Smooth muscle cell (in vitro differentiated cells): ENCODE results near the gene SLC44A3. TPM values are rescaled to one million over a fixed set of nuclear protein-coding genes. Genes with fewer than 3 reads are reported as not detected.

Source experiments
- DNase-seq: peaks from one replicate; lab custom pipeline; 2025; ENCODE audit not compliant: unreplicated experiment; lab: John Stamatoyannopoulos, UW
- H2AFZ ChIP-seq: fragments of 200-600 bp; sonication (generic); 2 replicates; pipeline ENCODE4 v1.6.0; 2016; ENCODE audit warnings: antibody characterized with exemption, low read depth, mild to moderate bottlenecking
- H3F3A ChIP-seq: fragments of 200-600 bp; sonication (generic); 2 replicates; pipeline ENCODE4 v1.6.0; 2017; ENCODE audit warnings: antibody characterized with exemption, low read depth
- H3K27ac ChIP-seq: fragments of 200-600 bp; sonication (generic); 2 replicates; pipeline ENCODE4 v1.5.1; 2016; ENCODE audit warnings: low read depth, mild to moderate bottlenecking
- H3K27me3 ChIP-seq: fragments of 200-600 bp; sonication (generic); 2 replicates; pipeline ENCODE4 v1.6.1; 2016; ENCODE audit warnings: low read depth, mild to moderate bottlenecking
- H3K36me3 ChIP-seq: fragments of 200-600 bp; sonication (generic); 2 replicates; pipeline ENCODE4 v1.5.1; 2016; ENCODE audit warnings: low read depth
- H3K4me1 ChIP-seq: fragments of 200-600 bp; sonication (generic); 2 replicates; pipeline ENCODE4 v1.5.1; 2016; ENCODE audit warnings: low read depth
- H3K4me2 ChIP-seq: fragments of 200-600 bp; sonication (generic); 2 replicates; pipeline ENCODE4 v1.6.0; 2016; ENCODE audit warnings: mild to moderate bottlenecking
- H3K4me3 ChIP-seq: fragments of 200-600 bp; sonication (generic); 2 replicates; pipeline ENCODE4 v1.5.1; 2016; ENCODE audit warnings: mild to moderate bottlenecking
- H3K79me2 ChIP-seq: fragments of 200-600 bp; sonication (generic); 2 replicates; pipeline ENCODE4 v1.6.0; 2016; ENCODE audit warnings: low read depth, mild to moderate bottlenecking
- H3K9ac ChIP-seq: fragments of 200-600 bp; sonication (generic); 2 replicates; pipeline ENCODE4 v1.6.0; 2016; ENCODE audit warnings: low read depth
- H3K9me3 ChIP-seq: fragments of 200-600 bp; sonication (generic); replicated peaks from 2 replicates; pipeline ENCODE4 v1.5.1; 2016; ENCODE audit warnings: low read depth
- H4K20me1 ChIP-seq: fragments of 200-600 bp; sonication (generic); 2 replicates; pipeline ENCODE4 v1.6.0; 2016; ENCODE audit warnings: low read depth
- whole genome bisulfite sequencing: methylation state at CpG from one replicate; pipeline ENCODE4 v1.1.7; 2016; ENCODE audit warnings: low lambda C conversion rate; 5-methylcytosine and 5-hydroxymethylcytosine counted together
- polyA plus RNA-seq: library from polyadenylated mRNA; unstranded; fragments of >200 nt; fragmentation: Nextera tagmentation; extraction: Ambion mirVana; gene quantifications from 2 replicates; pipeline ENCODE4 v1.2.1, GENCODE V29; 2016
- total RNA-seq: library from RNA; depleted of rRNA; stranded (reverse); fragments of >200 nt; gene quantifications from 2 replicates; pipeline ENCODE4 v1.2.3, GENCODE V29; 2014
- TF ChIP-seq, protein P1 (sequence below): fragments of 200-600 bp; sonication (generic); IDR thresholded peaks from 2 replicates; pipeline ENCODE4 v1.5.1; 2017; ENCODE audit warnings: borderline replicate concordance, mild to moderate bottlenecking, antibody characterized with exemption; ENCODE audit not compliant: insufficient read depth, poor library complexity, severe bottlenecking

The SLC44A3 gene
- total and polyA plus RNA-seq, 2 experiments from 2014 or later = 3.2 to 10.0 TPM

DNA sequence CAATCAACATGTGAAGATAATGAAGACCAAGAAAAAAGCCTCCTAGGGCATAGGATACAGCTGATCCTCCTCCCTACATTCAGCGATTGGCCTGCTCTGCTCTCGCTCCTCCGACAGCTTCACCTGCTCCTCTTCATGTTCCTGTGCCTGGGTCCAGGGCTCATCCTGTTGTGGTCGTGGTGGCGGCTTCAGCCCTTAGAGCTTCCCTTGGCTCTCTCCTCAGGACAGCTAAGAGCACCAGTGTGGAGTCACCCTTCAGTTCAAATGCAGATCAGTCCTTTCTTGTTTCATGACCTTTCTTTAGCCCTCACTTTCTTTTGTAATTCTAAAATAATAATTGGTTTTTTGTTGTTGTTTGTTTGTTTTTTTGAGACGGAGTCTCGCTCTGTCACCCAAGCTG is 88.0 kb downstream of the SLC44A3 start:
- Histone ChIP-seq H3K4me2 (no peak overlapping the region), H3K27ac (peak overlapping the region; percentile 5), H4K20me1 (peaks cover 100% of the 10 kb centered on the region), H3K4me1 (peaks cover 20% of the 10 kb centered on the region), H3K4me3 (no peak overlapping the region), H3K79me2 (peaks cover 100% of the 10 kb centered on the region), H3K9ac (no peak overlapping the region), H3K27me3 (no peaks in the 10 kb centered on the region), H3K9me3 (no peaks in the 10 kb centered on the region), H2AFZ (no peak overlapping the region), H3K36me3 (peaks cover 3% of the 10 kb centered on the region), H3F3A (peaks cover 15% of the 10 kb centered on the region)
- DNase-seq = no peak
- TF ChIP-seq, protein P1, sequence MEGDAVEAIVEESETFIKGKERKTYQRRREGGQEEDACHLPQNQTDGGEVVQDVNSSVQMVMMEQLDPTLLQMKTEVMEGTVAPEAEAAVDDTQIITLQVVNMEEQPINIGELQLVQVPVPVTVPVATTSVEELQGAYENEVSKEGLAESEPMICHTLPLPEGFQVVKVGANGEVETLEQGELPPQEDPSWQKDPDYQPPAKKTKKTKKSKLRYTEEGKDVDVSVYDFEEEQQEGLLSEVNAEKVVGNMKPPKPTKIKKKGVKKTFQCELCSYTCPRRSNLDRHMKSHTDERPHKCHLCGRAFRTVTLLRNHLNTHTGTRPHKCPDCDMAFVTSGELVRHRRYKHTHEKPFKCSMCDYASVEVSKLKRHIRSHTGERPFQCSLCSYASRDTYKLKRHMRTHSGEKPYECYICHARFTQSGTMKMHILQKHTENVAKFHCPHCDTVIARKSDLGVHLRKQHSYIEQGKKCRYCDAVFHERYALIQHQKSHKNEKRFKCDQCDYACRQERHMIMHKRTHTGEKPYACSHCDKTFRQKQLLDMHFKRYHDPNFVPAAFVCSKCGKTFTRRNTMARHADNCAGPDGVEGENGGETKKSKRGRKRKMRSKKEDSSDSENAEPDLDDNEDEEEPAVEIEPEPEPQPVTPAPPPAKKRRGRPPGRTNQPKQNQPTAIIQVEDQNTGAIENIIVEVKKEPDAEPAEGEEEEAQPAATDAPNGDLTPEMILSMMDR = no peak
- 98% methylated on average over 7 of the region's 7 CpGs for WGBS

- Histone ChIP-seq H2AFZ (no peak overlapping the region), H3K4me1 (peaks cover 20% of the 10 kb centered on the region), H3K9ac (no peak overlapping the region), H3K27me3 (no peaks in the 10 kb centered on the region), H3K4me2 (no peak overlapping the region), H3K27ac (peak overlapping the region; percentile 3), H3K36me3 (peaks cover 3% of the 10 kb centered on the region), H3F3A (peaks cover 10% of the 10 kb centered on the region), H3K9me3 (no peaks in the 10 kb centered on the region), H3K79me2 (peaks cover 100% of the 10 kb centered on the region), H3K4me3 (no peak overlapping the region), H4K20me1 (peaks cover 100% of the 10 kb centered on the region)
- TF ChIP-seq, protein P1 = no peak
- 93% methylated on average over 2 of the region's 2 CpGs for whole genome bisulfite sequencing
- no peak for DNase-seq
Observed at GRCh38 chr1:94908965-94909364, 88.8 kb downstream of the SLC44A3 start.

DNA sequence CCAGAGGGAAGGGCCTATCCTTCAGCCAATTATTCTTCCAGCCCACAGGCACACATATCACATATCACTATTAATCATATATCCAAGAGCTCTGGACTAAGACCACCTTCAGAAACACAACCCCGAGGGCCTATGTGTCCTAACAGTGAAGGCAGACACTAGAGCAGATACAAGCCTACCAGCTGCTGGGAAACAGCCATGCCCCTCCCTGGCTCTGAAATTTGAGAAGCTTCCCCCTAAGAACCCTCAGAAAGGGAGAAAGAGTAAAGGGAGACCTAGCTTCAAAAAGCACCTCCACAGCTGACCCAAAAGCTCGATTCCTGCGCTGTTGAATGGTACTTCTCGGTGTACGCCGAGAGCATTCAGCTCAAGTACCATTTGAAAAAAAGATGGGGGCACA is 89.3 kb downstream of the SLC44A3 start:
- peaks cover 20% of the 10 kb centered on the region for H3K4me1 ChIP-seq
- H2AFZ ChIP-seq = no peak overlapping the region
- H3K27me3 ChIP-seq = no peaks in the 10 kb centered on the region
- H4K20me1 ChIP-seq = peaks cover 100% of the 10 kb centered on the region
- no peaks in the 10 kb centered on the region for H3K9me3 ChIP-seq
- H3K4me2 ChIP-seq = no peak overlapping the region
- no peak overlapping the region for H3K9ac ChIP-seq
- TF ChIP-seq, protein P1 = no peak
- WGBS = 89% methylated on average over 6 of the region's 6 CpGs
- no peak overlapping the region for H3K4me3 ChIP-seq
- H3F3A ChIP-seq = peaks cover 10% of the 10 kb centered on the region
- peaks cover 3% of the 10 kb centered on the region for H3K36me3 ChIP-seq
- no peak for DNase-seq
- H3K27ac ChIP-seq = peak overlapping the region; percentile 3
- peaks cover 100% of the 10 kb centered on the region for H3K79me2 ChIP-seq
